GM18868 (cell line): ENCODE results near the gene TBC1D3B.
"Not testable (repeated sequence)": the region's sequence is repeated elsewhere in the genome, so short reads cannot be mapped to it uniquely, and the experiment has no call there.

Experiments
- ATAC-seq: cut with Tn5 transposase; IDR thresholded peaks from one replicate; pipeline ENCODE4 v1.9.1; 2021; ENCODE audit warnings: mild to moderate bottlenecking, moderate library complexity; ENCODE audit not compliant: unreplicated experiment

Gene TBC1D3B

DNA sequence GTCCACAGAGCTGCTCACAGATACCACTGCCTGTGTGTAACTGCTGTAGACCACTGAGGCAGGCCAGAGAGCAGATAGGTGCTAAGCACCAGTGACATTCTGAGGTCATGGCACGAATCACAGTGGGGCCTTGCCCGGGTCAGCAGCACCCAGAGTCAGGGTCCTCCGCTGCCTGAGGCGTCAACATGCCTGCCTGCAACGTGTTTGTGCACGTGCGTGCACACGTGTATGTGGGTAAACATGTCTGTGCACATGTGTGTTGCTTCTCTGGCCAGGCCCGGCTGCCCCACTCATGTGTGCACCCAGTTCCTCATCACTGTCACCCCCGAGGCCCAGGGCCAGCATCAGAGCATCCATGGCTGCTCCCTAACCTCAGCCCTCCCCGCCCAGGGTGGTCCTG, at the start of gene TBC1D3B:
Gene TBC1D3B, minus strand, starts transcription at position 101 of the 400 bp plus-strand sequence. CDS start 1,586 bp downstream, outside the sequence.
- not testable (repeated sequence) for ATAC-seq

DNA sequence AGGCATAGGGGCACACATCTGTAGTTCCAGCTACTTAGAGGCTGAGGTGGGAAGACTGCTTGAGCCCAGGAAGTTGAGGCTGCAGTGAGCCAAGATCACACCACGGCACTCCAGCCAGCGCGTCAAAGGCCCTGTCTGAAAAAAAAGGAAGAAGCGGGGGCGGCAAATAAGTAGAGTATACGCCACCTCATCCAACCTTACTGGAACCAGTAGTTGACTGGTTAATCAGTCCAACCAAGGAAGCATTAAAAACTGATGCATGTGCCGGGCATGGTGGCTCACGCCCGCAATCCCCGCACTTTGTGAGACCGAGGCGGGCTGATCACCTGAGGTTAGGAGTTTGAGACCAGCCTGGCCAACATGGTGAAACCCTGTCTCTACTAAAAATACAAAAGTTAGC, 46.5 kb upstream of the TBC1D3B start:
- not testable (repeated sequence) for ATAC-seq

DNA sequence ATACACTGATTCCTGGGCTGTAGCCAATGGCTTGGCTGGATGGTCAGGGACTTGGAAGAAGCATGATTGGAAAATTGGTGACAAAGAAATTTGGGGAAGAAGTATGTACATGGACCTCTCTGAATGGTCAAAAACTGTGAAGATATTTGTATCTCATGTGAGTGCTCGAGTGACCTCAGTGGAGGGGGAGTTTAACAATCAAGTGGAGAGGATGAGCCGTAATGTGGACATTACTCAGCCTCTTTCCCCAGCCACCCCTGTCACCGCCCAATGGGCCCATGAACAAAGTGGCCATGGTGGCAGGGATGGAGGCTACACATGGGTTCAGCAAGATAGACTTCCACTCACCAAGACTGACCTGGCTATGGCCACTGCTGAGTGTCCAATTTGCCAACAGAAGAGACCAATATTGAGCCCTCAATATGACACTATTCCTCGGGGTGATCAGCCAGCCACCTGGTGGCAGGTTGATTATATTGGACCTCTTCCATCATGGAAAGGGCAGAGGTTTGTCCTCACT, 45.2 kb upstream of the TBC1D3B start:
- not testable (repeated sequence) for ATAC-seq

DNA sequence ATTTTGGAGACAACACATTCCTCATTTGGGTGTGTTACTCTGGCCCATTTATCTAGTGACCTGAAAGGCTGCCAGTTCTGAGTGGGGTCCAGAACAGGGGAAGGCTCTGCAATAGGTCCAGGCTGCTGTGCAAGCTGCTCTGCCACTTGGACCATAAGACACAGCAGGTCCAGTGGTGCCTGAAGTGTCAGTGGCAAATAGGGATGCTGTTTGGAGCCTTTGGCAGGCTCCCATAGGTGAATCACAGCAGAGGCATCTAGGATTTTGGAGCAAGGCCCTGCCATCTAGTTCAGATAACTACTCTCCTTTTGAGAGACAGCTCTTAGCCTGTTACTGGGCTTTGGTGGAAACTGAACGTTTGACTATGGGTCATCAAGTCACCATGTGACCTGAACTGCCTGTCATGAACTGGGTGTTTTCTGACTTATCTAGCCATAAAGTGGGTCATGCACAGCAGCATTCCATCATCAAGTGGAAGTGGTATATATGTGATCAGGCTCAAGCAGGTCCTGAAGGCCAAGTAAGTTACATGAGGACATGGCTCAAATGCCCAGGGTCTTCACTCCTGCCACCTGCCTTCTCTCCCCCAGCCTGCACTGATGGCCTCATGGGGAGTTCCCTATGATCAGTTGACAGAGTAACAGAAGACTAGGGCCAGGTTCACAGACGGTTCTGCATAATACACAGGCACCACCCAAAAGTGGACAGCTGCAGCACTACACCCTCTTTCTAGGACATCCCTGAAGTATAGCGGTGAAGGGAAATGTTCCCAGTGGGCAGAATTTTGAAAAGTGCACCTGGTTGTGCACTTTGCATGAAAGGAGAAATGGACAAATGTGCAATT, 44.5 kb upstream of the TBC1D3B start:
- not testable (repeated sequence) for ATAC-seq

DNA sequence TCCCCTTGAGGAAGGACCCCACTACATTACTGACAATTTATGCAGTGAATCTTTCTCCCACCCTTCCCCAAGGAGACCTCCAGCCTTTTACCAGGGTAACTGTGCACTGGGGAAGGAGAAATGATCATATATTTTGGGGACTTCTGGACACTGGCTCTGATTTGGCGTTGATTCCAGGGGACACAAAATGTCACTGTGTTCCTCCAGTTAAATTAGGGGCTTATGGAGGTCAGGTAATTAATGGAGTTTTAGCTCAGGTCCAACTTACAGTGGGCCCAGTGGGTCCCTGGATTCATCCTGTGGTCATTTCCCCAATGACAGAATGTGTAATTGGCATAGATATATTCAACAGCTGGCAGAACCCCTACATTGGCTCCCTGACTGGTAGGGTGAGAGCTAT, 43.1 kb upstream of the TBC1D3B start:
- ATAC-seq = not testable (repeated sequence)

DNA sequence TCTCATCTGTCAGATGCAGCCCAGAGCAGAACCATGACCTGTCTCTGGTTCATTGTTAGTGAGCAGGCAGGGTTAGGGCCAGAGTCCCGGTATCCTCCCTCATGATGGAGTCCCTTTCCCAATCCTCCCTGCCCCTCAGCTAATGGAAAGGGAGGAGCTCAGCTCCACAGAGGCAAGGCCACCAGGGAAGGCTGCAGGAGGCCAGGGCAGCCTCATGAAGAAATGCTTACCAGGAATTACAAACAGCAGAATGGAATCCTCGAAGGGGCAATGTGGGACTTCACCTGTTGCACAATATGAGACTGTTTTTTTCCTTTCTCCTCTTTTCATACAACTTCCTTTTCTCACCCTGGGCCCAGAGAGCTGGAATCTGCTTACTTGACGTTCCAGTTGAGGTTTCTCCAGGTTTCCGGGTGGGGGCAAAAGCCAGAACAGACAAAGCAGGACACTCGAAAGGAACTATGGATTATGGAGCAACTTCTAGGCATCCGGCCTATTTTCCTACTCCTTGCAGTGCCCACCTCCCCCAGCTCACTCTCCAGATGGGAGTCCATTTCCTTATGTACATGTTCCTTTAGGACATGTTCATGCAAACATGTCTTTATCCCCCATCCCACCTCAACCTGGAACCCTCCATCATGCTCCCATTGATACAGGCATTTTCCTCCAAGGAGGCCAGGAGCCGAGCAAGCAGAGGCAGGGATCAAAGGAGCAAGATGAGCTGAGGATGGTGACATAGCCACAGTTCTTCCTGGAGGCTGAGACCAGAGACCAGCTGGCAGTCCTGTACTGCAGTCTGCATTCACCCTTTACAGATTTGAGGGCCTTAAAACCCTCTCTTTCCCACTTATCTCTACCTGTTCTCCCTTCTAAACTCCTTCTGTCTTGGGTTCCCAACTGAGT, 39.2 kb upstream of the TBC1D3B start:
- not testable (repeated sequence) for ATAC-seq

DNA sequence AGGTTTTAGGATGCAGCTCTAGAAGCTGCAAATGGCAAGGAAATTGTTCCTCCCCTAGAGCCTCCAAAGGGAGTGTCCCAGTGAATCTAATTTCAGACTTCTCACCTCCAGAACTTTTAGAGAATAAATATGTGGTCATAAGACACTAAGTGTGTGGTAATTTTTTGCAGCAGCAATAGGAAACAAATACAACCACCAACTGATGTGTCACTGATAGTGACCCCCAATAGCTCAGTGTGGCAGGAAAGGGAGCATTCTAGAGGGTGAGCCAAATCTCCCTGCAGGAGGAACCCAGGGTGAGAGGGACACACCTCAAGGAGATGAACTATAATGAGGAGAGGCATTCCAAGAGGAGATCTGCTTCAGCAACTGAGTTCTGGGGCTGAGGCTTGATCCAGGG, 38.5 kb upstream of the TBC1D3B start:
- ATAC-seq = no peak

DNA sequence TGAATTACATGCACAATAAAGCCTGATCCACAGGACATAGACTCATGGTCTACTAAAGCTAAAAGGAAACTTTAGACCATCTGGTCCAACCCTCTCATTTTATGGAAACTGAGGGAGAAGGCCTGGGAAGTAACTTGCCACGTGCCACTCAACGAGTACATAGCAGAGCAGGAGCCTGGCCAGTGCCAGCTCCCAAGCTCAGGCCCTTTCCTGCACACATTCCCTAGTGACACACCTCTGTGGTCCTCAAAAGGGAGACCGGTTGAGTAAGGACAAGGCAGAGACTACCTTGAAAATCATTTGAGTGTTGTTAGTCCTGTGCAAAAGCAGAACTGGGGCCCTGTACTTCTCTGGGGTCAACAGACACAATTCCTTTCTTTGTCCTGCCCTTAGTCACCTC, 37.3 kb upstream of the TBC1D3B start:
- no peak for ATAC-seq

DNA sequence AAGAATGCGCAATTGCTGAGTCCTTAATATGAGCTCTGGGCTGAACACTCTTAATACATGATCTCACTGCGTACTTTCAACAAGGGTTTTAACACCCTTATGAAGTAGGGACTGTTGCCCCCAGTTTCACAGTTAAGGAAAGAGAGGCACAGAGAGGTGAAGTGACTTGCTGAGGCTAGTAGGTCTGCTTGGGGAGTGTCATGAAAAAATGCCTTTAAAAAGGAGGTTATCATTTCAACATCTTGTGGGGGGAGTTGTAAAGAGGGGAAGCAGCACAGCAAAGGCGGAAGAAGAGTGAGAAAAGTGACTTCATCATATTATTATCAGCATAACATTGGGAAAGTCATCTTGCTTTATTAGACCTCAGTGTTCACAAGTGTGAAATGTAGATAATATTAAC, 36.5 kb upstream of the TBC1D3B start:
- no peak for ATAC-seq

DNA sequence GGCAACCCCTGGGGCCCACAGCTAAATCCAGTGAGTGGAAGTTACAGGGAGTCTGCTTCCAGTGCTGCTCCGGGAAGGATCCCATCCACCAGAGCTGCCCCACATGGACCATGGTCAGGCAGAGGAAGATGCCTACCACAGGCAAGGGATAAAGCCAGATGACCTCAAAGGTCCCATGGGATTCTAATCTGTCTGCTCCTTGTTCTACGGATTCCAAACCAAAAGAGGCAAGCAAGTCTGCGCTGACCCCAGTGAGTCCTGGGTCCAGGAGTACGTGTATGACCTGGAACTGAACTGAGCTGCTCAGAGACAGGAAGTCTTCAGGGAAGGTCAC, 35.8 kb upstream of the TBC1D3B start:
- ATAC-seq = no peak

DNA sequence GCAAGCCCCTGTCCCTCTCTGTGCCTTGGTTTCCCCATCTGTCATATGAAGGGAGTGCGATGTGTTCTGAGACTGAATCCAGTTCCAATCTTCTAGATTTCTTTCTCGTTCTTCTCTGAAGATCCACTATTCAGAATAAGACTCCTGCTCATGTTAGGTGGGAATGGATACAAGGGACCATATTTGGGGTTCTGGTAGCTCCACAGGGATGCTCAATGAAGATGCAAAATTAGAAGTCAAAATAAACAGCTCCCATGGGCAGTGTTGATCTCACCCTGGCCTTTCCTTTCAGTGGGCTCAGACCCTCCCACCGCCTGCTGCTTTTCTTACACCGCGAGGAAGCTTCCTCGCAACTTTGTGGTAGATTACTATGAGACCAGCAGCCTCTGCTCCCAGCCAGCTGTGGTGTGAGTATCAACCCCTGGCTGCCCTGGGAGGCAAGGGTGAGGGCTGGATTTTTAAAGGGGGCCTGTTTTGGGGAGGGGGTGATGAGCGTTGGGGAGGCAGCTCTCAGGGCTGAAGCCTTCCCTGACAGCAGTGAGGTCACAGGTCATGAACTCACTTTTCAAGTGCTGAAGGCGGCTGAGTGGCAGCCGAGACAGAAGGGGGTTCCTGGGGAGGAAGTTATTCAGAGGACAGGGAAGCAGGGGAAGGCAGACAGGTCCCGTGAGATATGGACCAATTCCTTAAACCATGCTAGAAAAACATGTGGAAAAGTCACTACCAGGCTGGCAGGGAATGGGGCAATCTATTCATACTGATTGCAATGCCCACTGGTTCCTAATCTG, 35.2 kb upstream of the TBC1D3B start:
- not testable (repeated sequence) for ATAC-seq

DNA sequence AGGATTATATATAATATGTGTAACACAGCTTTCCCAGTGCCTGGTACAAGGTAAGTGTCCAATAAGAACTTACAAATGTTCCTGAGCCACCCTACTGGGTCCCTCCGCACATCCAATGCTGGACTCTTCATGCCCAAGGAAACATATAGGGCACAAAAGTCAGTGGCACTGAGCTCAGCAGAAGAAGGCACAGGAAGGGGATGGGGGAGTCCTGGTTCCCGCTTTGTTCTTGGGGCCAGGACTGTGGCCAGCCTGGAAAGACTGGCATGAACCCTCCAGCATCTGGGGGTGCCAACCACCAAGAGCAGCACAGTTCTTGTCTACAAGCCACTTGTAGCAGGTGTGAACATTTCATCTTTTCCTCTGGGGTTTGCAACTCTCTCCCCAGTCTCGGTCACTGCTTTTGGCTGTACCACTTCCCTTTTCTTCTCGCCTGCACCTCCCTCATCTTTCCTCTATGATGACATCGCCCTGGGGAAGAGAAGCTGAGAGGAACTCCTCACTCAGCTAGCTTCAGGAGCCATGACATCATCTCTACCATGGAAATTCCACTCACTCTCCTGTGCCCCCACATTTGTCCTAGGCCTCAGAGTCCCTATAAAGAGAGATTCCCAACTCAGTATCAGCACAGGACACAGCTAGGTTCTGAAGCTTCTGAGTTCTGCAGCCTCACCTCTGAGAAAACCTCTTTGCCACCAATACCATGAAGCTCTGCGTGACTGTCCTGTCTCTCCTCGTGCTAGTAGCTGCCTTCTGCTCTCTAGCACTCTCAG, 34.2 kb upstream of the TBC1D3B start, which contains the start of gene CCL4L2:
Gene CCL4L2, plus strand, starts transcription at position 625 of the 773 bp plus-strand sequence.
- ATAC-seq = peak; percentile 70

DNA sequence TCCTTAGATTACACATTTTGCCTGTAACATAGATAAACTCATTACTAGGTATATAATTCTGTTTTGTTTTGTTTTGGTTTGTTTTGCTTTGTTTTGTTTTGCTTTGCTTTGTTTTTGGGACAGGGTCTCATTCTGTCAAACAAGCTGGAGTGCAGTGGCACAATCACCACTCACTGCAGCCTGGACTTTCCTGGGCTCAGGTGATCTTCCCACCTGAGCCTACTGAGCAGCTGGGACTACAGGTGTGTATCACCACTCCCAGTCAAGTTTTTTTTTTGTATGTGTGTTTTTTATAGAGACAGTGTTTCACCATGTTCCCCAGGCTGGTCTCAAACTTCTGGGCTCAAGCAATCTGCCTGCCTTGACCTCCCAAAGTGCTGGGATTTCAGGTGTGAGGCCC, 33.1 kb upstream of the TBC1D3B start:
- ATAC-seq = no peak

DNA sequence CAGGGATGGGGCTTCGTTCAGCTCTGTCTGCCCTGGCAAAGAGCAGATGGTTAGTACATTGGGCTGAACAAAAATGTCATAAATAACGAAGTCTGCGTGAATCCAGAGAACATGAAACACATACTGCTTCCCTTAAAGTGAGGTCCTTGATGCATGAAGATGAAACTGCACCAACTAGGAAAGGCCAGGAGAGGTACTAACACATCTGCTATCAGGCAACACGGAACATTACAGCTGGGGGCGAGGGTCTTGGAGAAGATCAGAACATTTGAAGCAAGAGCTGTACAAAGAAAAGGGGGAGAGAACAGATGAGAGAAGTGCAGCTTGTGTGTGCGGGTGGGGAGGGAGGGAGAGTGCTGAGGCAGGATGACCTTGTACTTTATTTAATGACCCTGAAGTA, 30.9 kb upstream of the TBC1D3B start:
- not testable (repeated sequence) for ATAC-seq

DNA sequence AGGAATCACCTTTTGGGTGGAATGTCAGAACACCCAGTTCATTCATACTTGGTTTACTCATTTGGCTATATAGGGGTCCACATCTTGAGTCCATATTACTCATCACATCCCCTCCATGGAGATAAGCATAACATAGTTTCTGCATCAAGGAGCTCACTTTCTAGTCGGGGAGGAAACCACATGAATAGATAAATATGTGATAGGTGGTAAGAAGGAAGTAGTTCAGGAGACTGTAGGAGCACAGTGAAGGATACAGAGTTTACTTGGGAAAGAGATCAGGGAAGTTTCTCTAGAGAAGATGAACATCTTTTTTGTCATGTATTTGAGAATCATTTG, 30.0 kb upstream of the TBC1D3B start:
- ATAC-seq = not testable (repeated sequence)

DNA sequence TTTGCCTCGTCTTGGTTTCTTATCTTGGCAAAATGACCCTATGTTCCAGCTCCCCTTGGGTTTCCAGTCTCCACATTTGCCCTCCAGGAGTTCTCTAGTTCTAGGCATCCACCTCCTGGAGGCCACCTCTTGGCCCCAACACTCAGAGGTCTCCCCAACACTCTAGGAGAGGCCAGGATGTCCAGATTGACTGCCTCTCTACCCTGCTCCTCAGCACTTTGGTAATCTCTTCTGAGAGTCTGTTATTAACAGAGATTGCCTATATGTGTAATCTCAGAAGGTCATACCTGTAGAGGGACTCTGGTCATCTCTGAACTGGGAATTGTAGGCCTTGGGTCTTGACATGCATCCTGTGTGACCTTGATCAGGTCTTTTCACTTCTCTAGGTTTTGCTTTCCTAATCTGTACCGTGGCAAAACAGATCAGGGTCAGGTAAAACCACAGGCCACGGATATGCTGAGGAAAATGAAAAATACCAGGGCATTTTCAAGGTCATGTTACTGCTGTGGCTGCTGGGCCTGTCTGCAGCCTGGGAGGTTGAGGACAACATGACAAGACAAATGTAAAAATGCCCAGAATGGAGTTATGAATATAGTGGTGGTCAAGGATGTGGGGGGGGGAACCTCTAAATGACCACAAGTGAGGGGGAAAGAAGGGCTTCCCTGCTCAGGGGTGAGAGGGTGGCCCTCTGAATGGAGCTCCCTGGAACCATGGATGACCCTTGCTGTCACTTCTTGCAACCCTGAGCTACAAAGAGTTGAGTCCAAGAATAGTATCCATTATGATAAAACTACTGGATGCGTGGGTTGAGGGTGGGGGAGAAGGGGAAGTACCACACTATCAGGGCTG, 29.4 kb upstream of the TBC1D3B start:
- ATAC-seq = no peak

DNA sequence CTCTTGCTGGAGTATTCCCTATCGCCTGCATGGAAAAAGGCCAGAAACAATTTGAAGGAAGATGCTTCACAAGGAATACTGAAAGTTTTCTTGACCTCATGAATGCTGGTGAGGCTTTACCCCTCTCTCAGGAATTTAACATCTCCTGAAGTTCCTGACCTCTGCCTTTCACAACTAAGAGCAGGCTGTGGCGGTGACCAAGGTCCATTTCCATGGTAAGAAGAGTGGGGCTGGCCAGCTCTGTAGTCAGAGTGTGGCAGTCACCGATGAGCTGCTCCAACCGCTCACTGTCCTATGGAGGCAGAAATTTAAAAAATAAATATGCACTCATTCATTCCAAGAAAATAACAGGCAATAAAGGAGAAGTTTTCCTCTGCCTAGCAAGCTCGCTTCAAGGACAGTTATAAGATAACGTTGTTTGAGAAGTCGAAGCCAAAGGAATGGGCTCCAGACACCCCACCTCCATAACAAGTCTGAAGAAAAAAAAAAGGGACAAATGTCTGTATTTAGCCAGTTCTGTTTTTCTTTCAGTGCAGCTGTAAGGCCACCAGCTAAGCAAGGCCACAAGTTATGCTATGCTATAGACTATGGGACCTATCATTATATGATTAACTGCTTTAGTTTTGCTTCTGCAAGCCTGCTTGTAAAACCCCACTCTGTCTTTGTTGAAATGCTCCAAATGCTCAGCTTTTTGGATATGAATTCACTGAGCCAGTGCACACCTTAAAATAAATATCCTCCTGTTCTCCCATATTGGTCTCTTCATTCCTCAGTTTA, 28.5 kb upstream of the TBC1D3B start:
- no peak for ATAC-seq

DNA sequence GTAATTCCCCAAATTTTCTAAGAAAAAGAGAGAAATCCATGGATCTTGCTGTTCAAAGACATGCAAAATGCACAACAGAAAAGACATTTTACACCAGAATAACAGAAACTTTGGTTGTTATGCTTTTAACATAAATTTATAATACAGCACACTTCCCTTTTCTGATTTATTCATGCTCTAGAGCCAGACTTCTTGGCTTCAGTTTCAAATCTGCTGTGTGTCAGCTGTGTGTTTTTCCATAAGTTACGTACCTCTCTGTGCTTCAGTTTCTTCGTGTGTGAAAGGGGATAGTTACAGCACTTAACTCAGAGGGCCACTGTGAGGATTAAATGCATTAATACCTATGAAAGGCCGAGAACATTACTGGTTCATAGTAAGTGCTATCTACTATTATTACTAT, 26.9 kb upstream of the TBC1D3B start:
- no peak for ATAC-seq
